Osteoblast (primary cell): ENCODE data around the gene MMP17. TPM values are rescaled to one million over a fixed set of nuclear protein-coding genes. Genes with fewer than 3 reads are reported as not detected.

ENCODE experiments used
- DNase-seq: peaks from one replicate; pipeline ENCODE4 v3.0.0; 2011; ENCODE audit warnings: low spot score, mixed read lengths; ENCODE audit not compliant: insufficient read length; ENCODE audit errors: missing footprints
- H2AFZ ChIP-seq: 2 replicates; pipeline ENCODE4 v1.6.0; 2011; ENCODE audit warnings: mild to moderate bottlenecking, low read length
- H3K27ac ChIP-seq: 2 replicates; pipeline ENCODE4 v1.5.1; 2011; ENCODE audit warnings: mild to moderate bottlenecking, low read depth, low read length, moderate library complexity
- H3K27me3 ChIP-seq: 2 replicates; pipeline ENCODE4 v1.6.0; 2012; ENCODE audit warnings: mild to moderate bottlenecking, control low read depth, inconsistent platforms, low read length, moderate library complexity; ENCODE audit not compliant: insufficient read depth
- H3K36me3 ChIP-seq: 2 replicates; pipeline ENCODE4 v1.5.1; 2011; ENCODE audit warnings: mild to moderate bottlenecking, low read length, control low read depth, moderate library complexity; ENCODE audit not compliant: insufficient read depth
- H3K4me1 ChIP-seq: 2 replicates; pipeline ENCODE4 v1.5.1; 2011; ENCODE audit warnings: mild to moderate bottlenecking, low read length, control low read depth, moderate library complexity; ENCODE audit not compliant: insufficient read depth
- H3K4me2 ChIP-seq: 2 replicates; pipeline ENCODE4 v1.6.0; 2011; ENCODE audit warnings: mild to moderate bottlenecking, low read length; ENCODE audit not compliant: insufficient read depth
- H3K4me3 ChIP-seq: fragments of 200-600 bp; sonication (generic); 3 replicates; pipeline ENCODE4 v1.5.1; 2012; ENCODE audit warnings: mild to moderate bottlenecking, low read length, inconsistent platforms; ENCODE audit not compliant: insufficient read depth
- H3K79me2 ChIP-seq: 2 replicates; pipeline ENCODE4 v1.6.0; 2012; ENCODE audit warnings: mild to moderate bottlenecking, low read length, control low read depth, inconsistent platforms; ENCODE audit not compliant: insufficient read depth
- H3K9me3 ChIP-seq: 2 replicates; pipeline ENCODE4 v1.5.1; 2011; ENCODE audit warnings: low read depth, low read length, control low read depth
- H4K20me1 ChIP-seq: 2 replicates; pipeline ENCODE4 v1.6.0; 2012; ENCODE audit warnings: mild to moderate bottlenecking, low read length, control low read depth; ENCODE audit not compliant: insufficient read depth
- CTCF ChIP-seq: IDR thresholded peaks from 2 replicates; pipeline ENCODE4 v1.5.1; 2011; ENCODE audit warnings: mild to moderate bottlenecking, low read depth, low read length, moderate library complexity; ENCODE audit errors: extremely low read depth
- small RNA-seq: library from RNA; depleted of rRNA; stranded (forward); fragments of <200 nt; gene quantifications from one replicate; pipeline ENCODE3, GENCODE V24; 2012
- total RNA-seq: library from RNA; depleted of rRNA; stranded (reverse); fragments of >200 nt; gene quantifications from 2 replicates; pipeline ENCODE4 v1.2.3, GENCODE V29; 2012

The MMP17 gene
- total RNA-seq, 1 donor = 10.5 TPM

DNA sequence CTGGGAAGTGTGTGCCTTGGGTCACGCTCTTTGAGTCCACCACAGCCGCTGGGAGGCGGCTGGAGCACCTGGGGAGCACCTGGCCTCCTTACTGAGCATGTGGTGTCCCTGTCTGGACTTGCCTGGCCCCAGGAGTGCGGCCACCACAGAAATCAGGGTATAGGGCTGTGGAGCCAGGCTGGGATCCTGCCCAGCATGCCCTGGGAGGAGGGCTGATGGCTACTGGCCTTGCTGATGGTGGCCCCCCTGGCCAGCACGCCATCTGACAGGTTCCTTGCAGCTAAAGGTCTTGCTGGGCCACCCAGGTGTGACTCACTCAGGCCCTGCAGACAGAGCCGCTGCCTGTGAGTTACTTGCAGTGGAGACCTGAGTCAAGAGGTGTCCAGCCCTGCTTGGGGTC, 72.2 kb downstream of the MMP17 start:
- no peaks in the 10 kb centered on the region for H3K27me3 ChIP-seq
- peaks cover 51% of the 10 kb centered on the region for H3K79me2 ChIP-seq
- no peak overlapping the region for H3K4me3 ChIP-seq
- peaks cover 56% of the 10 kb centered on the region for H4K20me1 ChIP-seq
- H3K4me1 ChIP-seq = peaks cover 8% of the 10 kb centered on the region
- peak; percentile 76 for DNase-seq
- H3K36me3 ChIP-seq = peaks cover 7% of the 10 kb centered on the region
- no peaks in the 10 kb centered on the region for H3K9me3 ChIP-seq
- no peak overlapping the region for H3K4me2 ChIP-seq
- no peak overlapping the region for H2AFZ ChIP-seq
- no peak for TF ChIP-seq CTCF
- H3K27ac ChIP-seq = no peak overlapping the region

Small RNA genes within 50 kb of the gene (small RNA-seq; reads per million reads assigned to genes)
- gene RNA5SP378 (not detected), gene RNU6-1017P (not detected)

Other genes starting within 250 kb of the MMP17 start
- 30.1 and 31.1 TPM in 2 replicates for gene SFSWAP, start 117.3 kb upstream of the MMP17 start, total RNA-seq
- gene ULK1, start 66.2 kb downstream of the MMP17 start, total RNA-seq = 13.3 and 14.1 TPM in 2 replicates
- gene PUS1, start 100.9 kb downstream of the MMP17 start, total RNA-seq = 6.5 and 7.6 TPM in 2 replicates
- gene EP400, start 121.5 kb downstream of the MMP17 start, total RNA-seq = 14.4 and 14.5 TPM in 2 replicates